OCI-LY3 (cell line): Measurements from ENCODE around the gene ZFAND5.
A peak's percentile ranks its signal among the peaks of the same experiment; 100 is the strongest.

ENCODE experiments used
- H2AFZ ChIP-seq: fragments of 200-600, 300-600 bp; shearing (Covaris generic); 2 replicates; pipeline ENCODE4 v1.6.0; 2014; ENCODE audit warnings: antibody characterized with exemption, low read depth, low read length
- H3K27ac ChIP-seq: fragments of 200-600, 300-600 bp; sonication (generic); 2 replicates; pipeline ENCODE4 v1.5.1; 2014; ENCODE audit warnings: mild to moderate bottlenecking, low read length, moderate library complexity, mixed read lengths
- H3K27me3 ChIP-seq: fragments of 200-600, 300-600 bp; sonication (generic); 2 replicates; pipeline ENCODE4 v1.6.1; 2014; ENCODE audit warnings: low read depth, low read length, mixed read lengths
- H3K36me3 ChIP-seq: fragments of 200-600, 300-600 bp; sonication (generic); replicated peaks from 2 replicates; pipeline ENCODE3; 2014; ENCODE audit warnings: low read depth, low read length, mixed read lengths
- H3K4me1 ChIP-seq: fragments of 300-600, 200-600 bp; sonication (generic); 2 replicates; pipeline ENCODE4 v1.6.1; 2014; ENCODE audit warnings: low read length, mixed read lengths
- H3K4me2 ChIP-seq: fragments of 200-600, 300-600 bp; sonication (generic); 2 replicates; pipeline ENCODE4 v1.6.1; 2014; ENCODE audit warnings: low read length, mixed read lengths
- H3K4me3 ChIP-seq: fragments of 300-600, 200-600 bp; sonication (generic); 2 replicates; pipeline ENCODE4 v1.5.1; 2014; ENCODE audit warnings: antibody characterized with exemption, mild to moderate bottlenecking, low read length, moderate library complexity
- H3K79me2 ChIP-seq: fragments of 300-600, 200-600 bp; shearing (Covaris generic); 2 replicates; pipeline ENCODE4 v1.6.1; 2014; ENCODE audit warnings: mild to moderate bottlenecking, low read length, mixed read lengths
- H3K9ac ChIP-seq: fragments of 300-600, 200-600 bp; shearing (Covaris generic); 2 replicates; pipeline ENCODE4 v1.6.0; 2014; ENCODE audit warnings: mild to moderate bottlenecking, low read length, moderate library complexity
- H3K9me3 ChIP-seq: fragments of 200-600, 300-600 bp; shearing (Covaris generic); 2 replicates; pipeline ENCODE4 v1.6.1; 2014; ENCODE audit warnings: low read length, mixed read lengths; ENCODE audit not compliant: insufficient read depth
- H4K20me1 ChIP-seq: fragments of 200-600, 300-600 bp; sonication (generic); 2 replicates; pipeline ENCODE4 v1.6.1; 2016; ENCODE audit warnings: low read length, mixed read lengths; ENCODE audit not compliant: insufficient read depth
- EZH2phosphoT487 ChIP-seq: fragments of 200-600 bp; shearing (Covaris generic); IDR thresholded peaks from 2 replicates; pipeline ENCODE4 v1.6.1; 2018; ENCODE audit warnings: antibody characterized with exemption, mixed run types, low read depth
- TF ChIP-seq, protein P1 (sequence below): fragments of 200-600, 300-600 bp; sonication (generic); IDR thresholded peaks from 2 replicates; pipeline ENCODE4 v1.5.1; 2014; ENCODE audit warnings: antibody characterized with exemption, low read length, low read depth

Gene ZFAND5

DNA sequence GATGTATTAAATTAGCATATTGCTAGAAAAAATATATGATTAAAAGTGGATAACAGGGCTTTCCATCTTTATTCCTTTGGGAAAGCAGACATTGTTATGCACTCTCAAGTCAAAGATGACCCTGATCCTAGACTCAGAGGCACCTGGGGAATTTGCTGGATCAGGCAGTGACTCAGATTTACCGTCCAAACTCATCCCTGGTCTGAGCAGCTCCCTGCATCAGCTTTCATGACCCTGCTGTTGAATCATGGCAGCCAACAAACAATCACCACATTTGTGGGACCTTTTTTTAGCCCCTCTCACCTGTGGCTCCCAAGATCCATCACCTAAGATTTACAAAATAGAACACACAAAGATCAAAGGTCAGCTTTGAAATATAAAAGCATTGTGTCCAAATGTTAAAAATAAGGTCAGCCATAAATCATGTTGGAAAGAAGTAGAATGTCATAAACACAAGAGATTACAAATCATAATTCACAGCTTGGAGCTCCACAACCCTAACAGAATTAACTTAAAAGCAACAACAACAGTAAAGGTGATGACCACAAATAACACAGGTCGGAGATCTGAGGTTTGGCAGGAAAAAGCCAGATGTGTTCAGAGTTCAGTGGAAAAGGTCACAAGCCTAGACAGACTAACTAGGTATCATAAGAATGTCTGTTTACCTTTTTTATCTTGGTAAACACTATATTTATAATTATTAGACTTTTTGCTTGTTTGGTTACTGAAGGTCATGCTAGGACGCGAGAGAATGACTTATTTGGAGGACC lies 55.5 kb downstream of the ZFAND5 start:
- Histone ChIP-seq H4K20me1 (no peaks in the 10 kb centered on the region), H3K4me3 (no peak overlapping the region), H3K4me2 (no peak overlapping the region), H3K27me3 (no peaks in the 10 kb centered on the region), H3K27ac (no peak overlapping the region), H3K4me1 (peaks cover 31% of the 10 kb centered on the region), H3K79me2 (no peaks in the 10 kb centered on the region), H3K9ac (no peak overlapping the region), H3K9me3 (no peaks in the 10 kb centered on the region), H2AFZ (no peak overlapping the region), H3K36me3 (no peaks in the 10 kb centered on the region)
- TF ChIP-seq, protein P1, sequence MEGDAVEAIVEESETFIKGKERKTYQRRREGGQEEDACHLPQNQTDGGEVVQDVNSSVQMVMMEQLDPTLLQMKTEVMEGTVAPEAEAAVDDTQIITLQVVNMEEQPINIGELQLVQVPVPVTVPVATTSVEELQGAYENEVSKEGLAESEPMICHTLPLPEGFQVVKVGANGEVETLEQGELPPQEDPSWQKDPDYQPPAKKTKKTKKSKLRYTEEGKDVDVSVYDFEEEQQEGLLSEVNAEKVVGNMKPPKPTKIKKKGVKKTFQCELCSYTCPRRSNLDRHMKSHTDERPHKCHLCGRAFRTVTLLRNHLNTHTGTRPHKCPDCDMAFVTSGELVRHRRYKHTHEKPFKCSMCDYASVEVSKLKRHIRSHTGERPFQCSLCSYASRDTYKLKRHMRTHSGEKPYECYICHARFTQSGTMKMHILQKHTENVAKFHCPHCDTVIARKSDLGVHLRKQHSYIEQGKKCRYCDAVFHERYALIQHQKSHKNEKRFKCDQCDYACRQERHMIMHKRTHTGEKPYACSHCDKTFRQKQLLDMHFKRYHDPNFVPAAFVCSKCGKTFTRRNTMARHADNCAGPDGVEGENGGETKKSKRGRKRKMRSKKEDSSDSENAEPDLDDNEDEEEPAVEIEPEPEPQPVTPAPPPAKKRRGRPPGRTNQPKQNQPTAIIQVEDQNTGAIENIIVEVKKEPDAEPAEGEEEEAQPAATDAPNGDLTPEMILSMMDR: no peak
- TF ChIP-seq EZH2phosphoT487: no peak

DNA sequence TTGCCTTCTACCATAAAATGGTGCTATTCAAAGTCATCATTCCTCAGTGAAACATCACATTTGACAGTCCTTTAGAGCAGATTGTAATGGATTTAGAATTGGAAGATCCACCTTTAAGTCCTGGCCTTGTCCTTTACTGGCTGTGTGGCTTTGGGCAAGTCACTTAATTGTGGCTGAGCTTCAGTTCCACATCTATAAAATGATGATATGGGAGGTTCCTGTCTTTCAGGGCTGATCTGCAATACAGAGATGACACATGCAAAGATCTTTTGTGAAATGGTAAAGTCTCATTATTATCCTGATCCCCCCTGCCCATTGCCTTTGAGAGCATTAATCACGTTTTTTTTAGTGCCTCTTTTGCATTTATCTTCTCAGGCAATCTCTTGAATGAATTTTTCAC lies 58.2 kb downstream of the ZFAND5 start:
- Histone ChIP-seq H3K27ac (no peak overlapping the region), H3K4me2 (peak overlapping the region; percentile 22), H3K4me1 (peaks cover 23% of the 10 kb centered on the region), H3K36me3 (no peaks in the 10 kb centered on the region), H3K4me3 (no peak overlapping the region), H2AFZ (no peak overlapping the region), H3K27me3 (no peaks in the 10 kb centered on the region), H4K20me1 (no peaks in the 10 kb centered on the region), H3K79me2 (no peaks in the 10 kb centered on the region), H3K9me3 (no peaks in the 10 kb centered on the region), H3K9ac (no peak overlapping the region)
- TF ChIP-seq EZH2phosphoT487: no peak
- TF ChIP-seq, protein P1: no peak

DNA sequence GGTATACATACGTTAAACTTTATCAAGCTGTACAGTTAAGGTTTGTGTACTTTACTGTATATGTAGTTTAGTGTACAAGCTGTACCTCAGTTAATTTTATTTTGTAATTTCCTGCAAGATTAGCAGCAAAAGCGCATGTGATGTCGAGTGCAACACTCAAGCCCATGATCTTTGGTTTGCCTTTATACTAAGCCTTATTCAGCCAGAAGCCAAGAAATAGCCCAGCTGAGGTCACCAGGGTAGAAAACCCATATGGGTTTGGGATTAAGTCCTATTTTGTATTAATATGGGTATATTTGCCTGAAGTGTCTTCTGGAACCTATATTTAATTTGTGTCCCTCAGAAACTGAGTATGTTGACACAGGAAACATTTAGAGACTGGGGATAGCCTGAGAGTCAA lies 59.3 kb downstream of the ZFAND5 start:
- H3K4me3 ChIP-seq: no peak overlapping the region
- no peaks in the 10 kb centered on the region for H3K79me2 ChIP-seq
- H3K27me3 ChIP-seq: no peaks in the 10 kb centered on the region
- no peaks in the 10 kb centered on the region for H4K20me1 ChIP-seq
- TF ChIP-seq, protein P1: no peak
- TF ChIP-seq EZH2phosphoT487: no peak
- peaks cover 32% of the 10 kb centered on the region for H3K4me1 ChIP-seq
- no peaks in the 10 kb centered on the region for H3K36me3 ChIP-seq
- no peak overlapping the region for H3K4me2 ChIP-seq
- H3K27ac ChIP-seq: no peak overlapping the region
- H2AFZ ChIP-seq: no peak overlapping the region
- no peak overlapping the region for H3K9ac ChIP-seq
- H3K9me3 ChIP-seq: no peaks in the 10 kb centered on the region

DNA sequence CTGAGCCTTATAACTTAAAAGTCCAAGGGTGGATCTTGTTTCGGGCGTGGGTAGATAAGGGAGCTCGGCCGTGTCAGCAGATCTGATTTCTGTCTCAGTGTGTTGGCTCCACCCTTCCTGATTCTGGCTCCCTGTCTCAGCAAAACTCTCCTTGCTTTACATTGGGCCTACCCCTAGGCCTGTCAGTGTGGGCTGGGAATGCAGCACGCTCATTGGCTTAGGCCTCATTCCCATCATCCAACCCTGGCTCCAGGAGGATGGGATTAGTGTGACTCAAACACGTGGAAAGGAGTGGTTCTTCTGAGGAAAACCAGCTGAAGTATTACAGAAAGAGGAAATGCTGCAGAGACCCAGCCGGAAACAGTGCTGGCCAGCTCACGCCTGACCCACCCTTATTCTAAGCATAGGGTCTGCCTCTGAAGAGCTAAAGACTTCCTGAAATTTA lies 59.9 kb downstream of the ZFAND5 start:
- TF ChIP-seq EZH2phosphoT487: no peak
- TF ChIP-seq, protein P1: no peak
- no peaks in the 10 kb centered on the region for H4K20me1 ChIP-seq
- H3K27me3 ChIP-seq: no peaks in the 10 kb centered on the region
- H3K36me3 ChIP-seq: no peaks in the 10 kb centered on the region
- H3K27ac ChIP-seq: no peak overlapping the region
- H3K4me3 ChIP-seq: no peak overlapping the region
- no peak overlapping the region for H2AFZ ChIP-seq
- no peak overlapping the region for H3K4me2 ChIP-seq
- no peaks in the 10 kb centered on the region for H3K9me3 ChIP-seq
- peaks cover 38% of the 10 kb centered on the region for H3K4me1 ChIP-seq
- H3K79me2 ChIP-seq: no peaks in the 10 kb centered on the region
- H3K9ac ChIP-seq: no peak overlapping the region
